ENCODE results near the gene ACE.

The ACE gene

DNA sequence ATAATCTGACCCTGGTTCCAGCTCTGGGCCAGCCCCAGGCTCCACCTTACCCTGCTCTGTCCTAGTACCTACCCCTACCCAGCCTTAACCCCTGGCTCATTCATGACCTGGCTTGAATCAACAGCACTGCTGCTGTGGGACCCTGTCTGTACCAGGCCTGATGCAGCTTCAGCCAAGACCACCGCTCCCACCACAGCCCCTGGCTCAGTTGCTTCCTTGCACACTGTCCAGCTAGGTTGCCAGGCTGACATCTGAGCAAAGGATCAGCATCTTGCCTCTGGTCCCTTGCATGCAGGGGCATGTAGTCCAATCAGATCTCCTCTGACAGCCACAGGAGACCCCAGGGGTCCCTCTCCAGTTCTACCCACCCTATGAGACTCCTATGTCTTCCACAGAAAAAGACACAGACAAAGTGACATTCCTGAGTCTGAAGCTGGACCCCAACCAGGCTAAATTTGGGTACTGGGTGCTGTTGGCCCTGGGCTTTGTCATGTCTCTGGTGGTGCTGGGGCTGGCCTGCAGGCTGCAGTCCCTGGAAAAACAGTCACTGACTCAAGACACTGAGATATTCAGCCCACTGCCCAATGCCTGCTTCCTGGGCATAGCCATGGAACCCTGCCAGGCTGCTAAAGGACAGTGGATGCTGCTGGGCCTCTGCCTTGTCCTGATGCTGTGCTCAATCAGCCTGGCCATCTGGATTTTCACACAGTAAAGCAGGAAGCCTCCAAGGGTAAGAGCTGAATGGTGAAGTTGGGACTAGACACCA is 42.4 kb downstream of the ACE start:
- DNase-seq = no peak

DNA sequence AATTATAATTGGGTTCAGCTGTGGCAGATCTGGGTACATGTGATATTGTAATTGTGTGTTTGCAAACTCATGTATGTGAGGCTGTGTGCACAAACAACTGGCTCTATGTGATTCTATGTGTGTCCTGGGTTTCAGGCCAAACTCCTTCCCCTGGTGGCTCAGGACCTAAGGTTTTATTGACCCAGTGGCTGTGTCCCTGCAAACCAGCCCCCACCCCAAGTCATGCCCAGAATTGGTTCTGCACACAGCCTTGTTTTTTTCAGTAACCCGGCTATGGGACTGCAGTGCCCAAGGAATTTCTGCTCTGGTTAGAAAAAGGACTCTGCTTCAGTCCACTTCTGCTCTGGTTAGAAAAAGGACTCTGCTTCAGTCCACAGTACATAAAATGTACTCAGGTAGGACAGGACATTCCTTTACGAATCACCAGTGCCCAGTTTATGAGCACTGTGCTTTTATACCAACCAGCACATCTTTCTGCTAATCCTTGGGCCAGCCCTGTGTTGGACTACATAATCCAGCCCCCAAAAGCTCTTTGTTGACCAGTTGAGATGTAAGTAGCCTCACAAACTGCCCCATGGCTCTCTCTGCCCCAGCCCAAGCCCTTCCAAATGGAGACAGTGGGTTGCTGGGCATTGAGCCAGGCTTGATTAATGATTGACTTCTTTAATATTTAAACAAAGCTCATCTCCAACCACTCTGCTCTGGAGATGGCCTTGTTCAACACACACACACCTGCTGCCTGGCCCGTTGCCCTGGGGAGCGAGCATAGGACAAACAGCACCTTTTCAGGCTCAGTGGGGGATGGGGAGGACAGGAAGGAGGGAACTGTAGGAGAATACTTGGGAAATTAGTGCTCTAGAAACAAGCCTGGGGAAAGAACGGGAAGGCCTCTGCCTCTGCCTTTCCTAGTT is 43.4 kb downstream of the ACE start:
- DNase-seq = no peak

DNA sequence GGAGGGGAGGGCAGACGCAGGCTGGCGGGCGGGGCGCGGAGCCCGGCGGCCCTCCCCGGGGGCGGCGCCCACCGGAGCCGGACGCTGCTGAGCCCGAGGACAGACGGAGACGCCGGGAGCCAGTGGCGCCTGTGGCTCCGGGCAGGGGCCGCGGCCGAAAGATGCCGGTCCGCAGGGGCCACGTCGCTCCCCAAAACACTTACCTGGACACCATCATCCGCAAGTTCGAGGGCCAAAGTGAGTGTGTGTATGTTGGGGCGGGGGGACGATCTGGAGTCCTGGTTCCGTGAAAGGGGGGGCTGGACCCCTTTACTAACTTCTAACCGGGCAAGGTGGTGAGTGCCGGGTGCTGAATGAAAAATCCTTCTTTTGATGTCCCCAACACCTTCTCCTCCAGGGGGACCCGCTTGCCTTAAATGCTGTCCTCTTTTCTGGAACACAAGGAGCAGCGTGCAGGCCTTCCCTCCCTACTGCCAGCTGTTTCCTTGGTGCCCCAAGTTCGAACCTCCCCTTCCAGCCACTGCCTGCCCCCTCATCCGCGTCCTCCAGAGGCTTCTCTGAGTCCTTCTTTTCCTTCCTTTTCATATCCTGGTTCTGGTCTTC is 46.5 kb downstream of the ACE start, which contains the start of gene KCNH6:
TSS of gene KCNH6 (plus strand) at position 106 of the 603 bp plus-strand sequence. CDS start at position 162, 56 bp downstream.
- DNase-seq = no peak

DNA sequence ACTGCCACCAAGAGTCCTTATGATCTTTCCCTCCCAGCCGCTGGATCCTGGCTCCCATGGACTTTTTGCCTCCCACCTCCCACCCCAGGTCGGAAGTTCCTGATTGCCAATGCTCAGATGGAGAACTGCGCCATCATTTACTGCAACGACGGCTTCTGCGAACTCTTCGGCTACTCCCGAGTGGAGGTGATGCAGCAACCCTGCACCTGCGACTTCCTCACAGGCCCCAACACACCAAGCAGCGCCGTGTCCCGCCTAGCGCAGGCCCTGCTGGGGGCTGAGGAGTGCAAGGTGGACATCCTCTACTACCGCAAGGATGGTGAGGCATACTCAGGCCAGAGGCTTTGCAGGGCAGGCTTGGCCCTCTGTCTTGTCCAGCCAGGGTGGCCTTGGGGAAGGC is 47.2 kb downstream of the ACE start:
- no peak for DNase-seq

DNA sequence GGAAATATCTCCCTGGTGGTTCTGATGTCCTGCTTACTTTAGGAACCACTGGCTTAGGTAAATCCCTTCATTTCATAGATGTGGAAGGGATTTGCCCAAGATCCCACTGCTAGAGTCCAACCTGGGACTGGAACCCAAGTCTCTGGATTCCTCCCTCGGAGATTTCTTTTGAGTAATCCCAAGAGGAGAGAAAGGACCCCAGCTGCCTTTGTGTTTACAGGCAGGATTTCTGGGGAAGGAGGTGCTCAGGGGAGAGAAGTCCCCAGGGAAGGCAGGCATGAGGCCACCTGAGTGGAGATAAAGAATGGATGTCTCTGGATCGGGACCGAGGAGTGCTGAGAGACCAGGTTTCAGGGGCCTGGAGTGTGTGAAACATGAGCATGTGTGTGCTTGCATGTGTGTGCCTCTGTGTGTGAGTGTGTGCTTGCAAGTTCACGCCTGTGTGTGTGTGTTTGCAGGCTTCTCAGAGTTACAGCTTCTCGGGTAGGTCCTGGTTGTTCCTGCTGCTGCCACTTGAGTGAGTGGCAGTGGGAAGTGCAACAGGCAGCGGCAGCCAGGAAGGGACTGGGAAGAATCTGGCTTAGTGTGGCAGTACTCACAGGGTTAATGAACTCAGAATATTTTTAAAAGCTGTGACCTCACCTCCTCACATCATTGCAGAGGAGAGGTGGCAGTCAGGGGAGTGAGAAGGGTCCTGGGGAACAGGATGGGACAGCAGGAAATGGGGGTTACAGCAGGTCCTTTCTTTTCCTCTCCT is 48.5 kb downstream of the ACE start:
- no peak for DNase-seq

DNA sequence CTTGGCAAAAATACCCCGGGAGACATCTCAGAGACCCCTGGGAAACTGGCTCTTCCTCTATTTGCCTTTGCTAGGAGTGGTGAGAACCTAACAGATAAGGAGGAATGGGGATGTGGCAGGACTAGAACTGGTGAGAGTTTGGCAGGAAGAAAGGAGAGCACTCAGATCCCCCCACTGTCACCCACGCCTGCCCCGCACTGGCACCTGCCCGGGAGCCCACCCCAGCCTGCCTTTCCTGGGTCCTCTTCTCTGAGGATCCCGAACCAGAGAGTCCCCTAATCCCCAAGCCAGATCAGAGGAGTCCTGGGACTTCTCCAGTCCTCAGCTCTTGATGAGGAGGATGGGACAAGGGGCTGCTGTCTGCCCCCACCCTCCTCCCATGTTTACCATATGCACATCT is 50.0 kb downstream of the ACE start:
- DNase-seq = no peak

DNA sequence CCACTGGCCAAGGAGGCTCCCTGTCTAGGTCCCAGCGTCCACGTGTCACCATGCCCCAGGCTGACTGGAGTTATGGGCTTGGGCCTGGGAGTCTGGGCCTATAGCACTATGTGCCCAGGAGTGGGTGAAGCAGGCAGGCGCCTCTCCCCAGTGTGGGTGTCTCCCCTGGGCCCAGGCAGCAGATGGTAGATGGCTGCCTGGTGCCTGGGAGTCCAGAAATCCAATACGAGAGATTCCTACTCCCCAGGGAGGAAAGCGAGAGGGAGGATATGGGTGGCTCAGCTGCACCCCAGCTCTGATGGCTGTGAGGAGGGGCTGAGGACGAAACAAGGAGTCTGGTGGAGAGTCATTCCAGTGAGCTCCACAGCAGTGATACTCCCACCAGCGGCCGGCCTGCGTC is 51.3 kb downstream of the ACE start:
- DNase-seq = no peak

DNA sequence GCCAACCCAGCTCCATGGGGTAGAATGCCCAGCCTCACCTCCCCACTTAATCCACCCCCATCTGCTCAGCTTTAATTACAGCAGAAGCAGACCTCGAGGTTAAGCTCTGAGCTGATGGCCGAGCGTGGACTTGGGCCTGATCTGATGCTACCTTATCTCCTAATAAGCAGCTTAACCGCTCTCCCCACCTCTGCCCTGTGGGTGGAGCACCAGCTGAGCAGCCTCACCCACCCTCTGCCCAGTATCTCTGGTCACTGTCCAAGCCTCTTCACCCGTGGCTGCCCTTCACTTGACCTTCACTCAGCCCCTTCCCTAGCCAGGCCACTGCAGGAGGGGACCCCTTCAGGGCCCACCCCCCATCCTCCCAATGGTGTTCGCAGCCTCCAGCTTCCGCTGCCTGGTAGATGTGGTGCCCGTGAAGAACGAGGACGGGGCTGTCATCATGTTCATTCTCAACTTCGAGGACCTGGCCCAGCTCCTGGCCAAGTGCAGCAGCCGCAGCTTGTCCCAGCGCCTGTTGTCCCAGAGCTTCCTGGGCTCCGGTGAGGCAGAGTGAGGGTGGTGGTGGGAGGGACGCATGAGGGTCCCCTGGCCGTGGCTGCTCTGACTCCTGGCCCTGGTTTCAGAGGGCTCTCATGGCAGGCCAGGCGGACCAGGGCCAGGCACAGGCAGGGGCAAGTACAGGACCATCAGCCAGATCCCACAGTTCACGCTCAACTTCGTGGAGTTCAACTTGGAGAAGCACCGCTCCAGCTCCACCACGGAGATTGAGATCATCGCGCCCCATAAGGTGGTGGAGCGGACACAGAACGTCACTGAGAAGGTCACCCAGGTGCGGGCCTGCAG is 53.1 kb downstream of the ACE start:
- no peak for DNase-seq

DNA sequence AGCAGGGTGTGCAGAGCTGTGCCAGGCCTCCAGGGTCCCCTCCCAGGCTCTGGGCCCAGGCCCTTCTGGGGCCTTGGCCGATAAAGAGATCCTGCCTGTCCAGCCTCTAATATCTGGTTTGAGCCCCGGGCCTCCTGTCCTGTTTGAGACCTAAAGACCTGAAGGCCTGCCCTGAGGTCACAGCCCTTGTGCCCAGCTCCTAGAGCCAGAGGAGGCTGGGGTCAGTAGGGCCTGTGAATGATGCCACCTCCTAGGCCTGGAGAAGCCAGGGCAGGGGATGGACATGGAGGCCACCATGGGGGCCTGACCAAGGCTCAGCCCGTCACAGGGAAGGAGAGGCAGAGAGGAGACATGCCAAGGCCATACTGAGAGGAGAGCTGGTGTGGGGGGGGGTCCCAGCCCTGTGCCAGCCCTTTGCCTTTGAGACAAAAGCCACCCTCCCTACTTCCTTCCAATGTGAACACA is 53.7 kb downstream of the ACE start:
- DNase-seq = no peak

DNA sequence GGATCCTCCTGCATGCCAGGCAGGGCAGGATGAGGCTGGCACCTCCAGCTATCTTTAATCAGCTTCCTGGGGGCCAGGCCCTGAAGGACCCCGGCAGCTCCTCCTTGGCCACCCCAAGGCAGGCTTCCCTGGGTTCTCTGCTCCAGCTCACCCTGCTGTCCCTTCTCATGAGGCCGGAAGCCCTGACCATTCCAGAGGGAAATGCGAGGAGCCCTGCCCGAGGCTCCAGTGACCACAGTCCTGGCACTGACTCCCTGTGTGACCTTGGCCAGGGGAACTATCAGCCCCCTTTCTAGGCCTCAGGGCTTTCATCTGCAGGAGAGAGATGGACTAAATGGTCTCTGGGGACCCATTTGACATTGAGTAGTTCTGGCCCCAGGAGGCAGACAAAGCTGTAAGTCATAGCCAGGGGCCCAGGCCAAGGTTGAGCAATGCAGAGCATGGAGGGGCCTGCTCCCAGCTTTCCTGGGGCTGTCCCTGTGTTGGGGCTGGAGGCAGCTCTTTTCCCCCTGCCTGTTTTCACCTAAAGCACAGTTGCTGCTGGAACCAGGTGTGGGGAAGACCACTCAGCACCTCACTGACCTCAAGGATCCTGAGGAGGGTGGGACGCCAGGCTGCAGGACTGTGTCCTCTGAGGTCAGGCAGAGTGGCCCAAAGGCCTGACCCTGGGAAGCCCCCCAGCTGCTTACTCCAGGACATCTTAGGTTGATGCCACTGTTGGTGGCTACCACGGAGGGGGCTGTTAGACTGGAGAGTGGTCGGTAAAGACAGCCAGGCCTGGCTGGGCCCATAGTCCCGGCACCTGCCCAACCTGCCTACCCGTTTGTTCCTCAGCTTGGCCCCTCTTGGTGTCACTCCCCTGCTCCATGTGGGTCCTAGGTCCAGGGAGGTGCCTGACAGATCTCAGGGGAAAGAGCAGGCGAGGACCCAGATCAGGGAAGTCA is 54.4 kb downstream of the ACE start:
- DNase-seq = no peak

DNA sequence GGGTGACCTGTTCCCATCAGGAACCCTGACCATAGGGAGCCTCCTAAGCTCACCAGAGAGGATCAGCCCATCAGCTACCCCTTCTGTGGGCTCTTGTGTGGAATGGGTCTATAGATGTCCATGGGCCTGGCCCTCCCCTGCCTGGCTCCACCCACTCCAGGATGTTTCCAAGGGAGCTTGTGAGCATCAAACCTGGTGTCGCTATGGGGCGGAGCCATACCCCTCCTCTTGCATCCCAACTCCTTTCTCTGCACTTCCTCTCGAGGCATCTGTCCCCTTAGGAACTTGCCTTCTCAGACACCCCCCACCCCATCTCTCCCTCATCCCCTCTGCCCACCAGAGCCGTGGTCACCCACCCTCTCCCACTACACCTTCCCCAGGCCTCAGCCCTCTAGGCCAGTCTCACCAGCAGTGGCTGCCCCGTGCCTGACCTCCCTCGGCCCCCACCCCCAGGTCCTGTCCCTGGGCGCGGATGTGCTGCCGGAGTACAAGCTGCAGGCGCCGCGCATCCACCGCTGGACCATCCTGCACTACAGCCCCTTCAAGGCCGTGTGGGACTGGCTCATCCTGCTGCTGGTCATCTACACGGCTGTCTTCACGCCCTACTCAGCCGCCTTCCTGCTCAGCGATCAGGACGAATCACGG is 56.7 kb downstream of the ACE start:
- no peak for DNase-seq

DNA sequence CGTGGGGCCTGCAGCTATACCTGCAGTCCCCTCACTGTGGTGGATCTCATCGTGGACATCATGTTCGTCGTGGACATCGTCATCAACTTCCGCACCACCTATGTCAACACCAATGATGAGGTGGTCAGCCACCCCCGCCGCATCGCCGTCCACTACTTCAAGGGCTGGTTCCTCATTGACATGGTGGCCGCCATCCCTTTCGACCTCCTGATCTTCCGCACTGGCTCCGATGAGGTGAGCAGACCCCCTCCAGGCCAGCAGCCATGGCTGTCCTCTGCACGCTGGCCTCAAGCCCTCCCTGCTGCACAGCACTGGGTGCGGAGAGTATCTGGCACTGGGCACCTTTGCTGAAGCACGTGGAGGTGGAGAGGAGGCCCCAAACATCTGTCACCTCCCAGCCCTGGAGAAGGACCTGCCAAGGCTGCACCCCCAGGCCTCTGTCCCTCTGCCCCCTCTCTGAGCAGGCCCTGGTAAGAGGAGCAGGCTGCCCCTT is 57.3 kb downstream of the ACE start:
- DNase-seq = no peak

DNA sequence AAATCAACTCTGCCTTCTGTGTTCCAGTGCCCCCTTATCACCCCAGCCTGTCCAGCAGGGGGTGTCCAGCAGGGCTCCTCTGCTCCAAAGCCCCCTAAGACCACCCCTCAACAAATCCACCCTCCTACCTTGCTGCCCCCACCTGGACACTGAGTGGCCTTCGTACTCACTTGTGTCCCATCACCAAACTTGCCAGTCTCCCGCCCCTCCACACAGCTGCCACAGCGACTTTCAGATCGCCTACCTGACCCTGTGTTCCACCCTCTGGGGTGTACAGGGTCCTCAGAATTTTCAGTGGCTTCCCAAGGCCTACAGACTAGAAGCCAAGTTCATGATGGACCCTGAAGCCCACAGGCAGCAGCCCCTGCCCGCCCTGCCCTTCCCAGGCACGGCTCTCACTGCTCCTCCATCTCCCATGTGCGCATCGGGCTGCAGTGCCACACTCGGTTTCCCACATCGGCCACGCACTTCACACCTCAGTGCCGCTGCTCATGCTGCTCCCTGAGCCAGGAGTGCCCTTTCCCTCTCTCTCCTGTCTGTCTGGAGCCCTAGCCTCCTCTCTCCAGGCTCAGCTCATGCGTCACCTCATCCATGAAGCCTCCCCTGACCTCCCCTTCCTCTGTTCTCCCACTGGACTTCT is 58.1 kb downstream of the ACE start:
- no peak for DNase-seq

DNA sequence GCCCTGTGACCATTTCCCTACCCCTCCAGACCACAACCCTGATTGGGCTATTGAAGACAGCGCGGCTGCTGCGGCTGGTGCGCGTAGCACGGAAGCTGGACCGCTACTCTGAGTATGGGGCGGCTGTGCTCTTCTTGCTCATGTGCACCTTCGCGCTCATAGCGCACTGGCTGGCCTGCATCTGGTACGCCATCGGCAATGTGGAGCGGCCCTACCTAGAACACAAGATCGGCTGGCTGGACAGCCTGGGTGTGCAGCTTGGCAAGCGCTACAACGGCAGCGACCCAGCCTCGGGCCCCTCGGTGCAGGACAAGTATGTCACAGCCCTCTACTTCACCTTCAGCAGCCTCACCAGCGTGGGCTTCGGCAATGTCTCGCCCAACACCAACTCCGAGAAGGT is 58.8 kb downstream of the ACE start:
- DNase-seq = no peak

DNA sequence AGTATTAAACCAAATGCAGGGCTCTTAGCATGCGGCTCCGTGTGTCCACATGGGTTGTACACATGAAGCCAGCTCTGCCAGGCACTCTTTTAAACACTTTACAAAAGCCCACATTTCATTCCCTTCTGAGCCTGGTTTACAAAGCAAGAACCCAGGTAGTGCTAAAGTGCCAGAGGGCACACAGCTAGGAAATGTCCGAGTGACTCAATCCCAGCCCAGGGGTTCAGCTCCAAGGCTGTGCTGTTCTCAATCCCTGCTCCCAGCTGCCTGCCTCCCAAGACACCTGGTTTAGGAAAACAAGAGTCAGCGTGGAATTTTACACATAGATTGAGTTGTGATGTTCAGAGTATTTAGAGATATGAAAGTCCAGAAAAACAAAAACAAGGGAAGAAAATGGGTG is 60.1 kb downstream of the ACE start:
- DNase-seq = no peak

DNA sequence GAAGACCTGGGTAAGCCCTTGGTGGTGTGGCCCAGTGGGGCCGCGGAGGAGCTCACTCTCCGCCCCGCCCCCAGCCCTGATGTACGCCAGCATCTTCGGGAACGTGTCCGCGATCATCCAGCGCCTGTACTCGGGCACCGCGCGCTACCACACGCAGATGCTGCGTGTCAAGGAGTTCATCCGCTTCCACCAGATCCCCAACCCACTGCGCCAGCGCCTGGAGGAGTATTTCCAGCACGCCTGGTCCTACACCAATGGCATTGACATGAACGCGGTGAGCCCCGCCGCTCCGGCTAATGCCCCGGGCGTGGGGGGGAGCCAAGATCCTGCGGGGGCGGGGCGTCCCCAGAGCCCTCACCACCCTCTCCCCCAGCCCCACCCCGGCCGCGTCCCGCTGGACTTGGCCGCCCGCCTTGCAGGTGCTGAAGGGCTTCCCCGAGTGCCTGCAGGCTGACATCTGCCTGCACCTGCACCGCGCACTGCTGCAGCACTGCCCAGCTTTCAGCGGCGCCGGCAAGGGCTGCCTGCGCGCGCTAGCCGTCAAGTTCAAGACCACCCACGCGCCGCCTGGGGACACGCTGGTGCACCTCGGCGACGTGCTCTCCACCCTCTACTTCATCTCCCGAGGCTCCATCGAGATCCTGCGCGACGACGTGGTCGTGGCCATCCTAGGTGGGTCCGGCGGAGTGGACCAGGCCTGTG is 61.3 kb downstream of the ACE start:
- DNase-seq = no peak

DNA sequence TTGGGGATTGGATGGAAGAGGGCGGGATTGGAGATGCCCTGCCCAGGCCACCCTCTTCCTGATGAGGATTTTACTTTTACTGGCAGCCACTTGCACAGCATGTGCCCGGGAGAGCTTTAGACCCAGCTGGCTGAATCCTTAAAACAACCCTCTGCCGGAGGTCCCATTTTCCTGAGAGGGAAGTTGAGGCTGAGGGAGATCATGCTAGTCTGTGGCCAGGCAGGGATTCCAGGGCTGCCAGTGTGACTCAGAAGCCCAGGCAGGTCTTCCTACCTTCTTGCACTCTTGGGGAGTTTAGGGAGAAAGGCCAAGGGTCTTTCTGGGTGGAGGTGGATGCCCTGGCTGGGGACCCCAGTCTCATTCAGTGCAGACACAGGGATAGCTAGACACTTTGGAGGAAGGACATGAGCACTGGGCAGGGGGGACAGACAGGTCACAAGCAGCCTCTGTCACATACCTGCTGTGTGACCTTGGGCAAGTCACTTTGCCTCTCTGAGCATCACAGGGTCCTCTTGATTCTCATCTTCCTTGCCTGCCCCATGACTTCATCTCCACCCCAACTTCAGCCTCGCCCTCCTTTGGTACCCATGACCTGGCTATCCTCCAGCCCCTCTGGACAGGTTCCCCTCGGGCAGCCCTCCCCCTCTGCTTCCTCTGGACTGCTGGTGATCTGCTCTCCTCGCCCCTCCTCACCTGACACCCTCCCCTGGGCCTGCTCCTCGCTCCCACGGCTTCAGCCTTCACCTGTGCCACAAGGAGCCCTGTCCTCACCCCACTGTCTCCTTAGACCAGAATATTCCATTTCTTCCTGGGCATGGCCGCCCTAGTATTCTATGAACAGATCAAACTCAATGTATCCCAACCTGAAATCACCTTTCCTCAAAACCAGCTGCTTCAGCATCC is 62.1 kb downstream of the ACE start:
- DNase-seq = no peak

DNA sequence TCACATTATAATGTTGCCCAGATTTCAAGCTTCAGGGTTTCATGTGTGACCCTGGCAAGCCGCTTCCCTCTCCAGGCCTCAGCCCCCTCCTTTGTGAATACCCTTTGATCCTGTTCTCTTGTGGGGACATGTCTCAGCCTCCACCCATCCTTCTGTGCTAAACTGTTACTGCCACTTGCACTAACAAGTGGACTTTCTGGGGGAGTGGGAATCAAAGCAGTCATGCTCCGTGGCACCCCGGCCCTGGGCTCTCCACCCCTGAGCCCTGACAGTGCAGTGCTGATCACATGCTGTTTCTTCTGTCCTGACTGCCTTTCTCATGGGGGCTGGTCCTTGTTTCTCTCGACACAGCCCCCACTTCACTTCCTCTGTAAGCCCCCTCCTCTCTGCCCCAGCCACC is 63.7 kb downstream of the ACE start:
- no peak for DNase-seq

Measured in SIG-M5 (cell line).